Lung (tissue), 12 donors: ENCODE results near the gene POLR2L. TPM values are rescaled to one million over a fixed set of nuclear protein-coding genes. Genes with fewer than 3 reads are reported as not detected.

Source experiments
- ATAC-seq: fragments of 200-7000 bp; cut with Tn5 transposase; one replicate; pipeline ENCODE4 v1.9.1; 2020; ENCODE audit warnings: moderate number of reproducible peaks; ENCODE audit not compliant: insufficient read depth, low FRiP score
- DNase-seq, 3 donors: peaks; one replicate each; pipeline ENCODE4 v3.0.0-alpha.2; 2013 to 2017
- H3K27ac ChIP-seq, 2 donors: one replicate each; pipeline ENCODE4 v1.5.1; 2013; ENCODE audit warnings: mild to moderate bottlenecking in 2 of 2, moderate library complexity in 2 of 2, control low read depth in 1 of 2, inconsistent platforms in 1 of 2, low read depth in 1 of 2, low read length in 1 of 2
- H3K27me3 ChIP-seq, 3 donors: one replicate each; pipeline ENCODE4 v1.5.1; 2013; ENCODE audit warnings: low read length in 2 of 3; ENCODE audit not compliant: control insufficient read depth in 3 of 3, insufficient read depth in 3 of 3
- H3K36me3 ChIP-seq, 4 donors: one replicate each; pipeline ENCODE4 v1.5.1; 2013; ENCODE audit warnings: low read length in 4 of 4, mild to moderate bottlenecking in 1 of 4, moderate library complexity in 1 of 4; ENCODE audit not compliant: control insufficient read depth in 4 of 4, insufficient read depth in 4 of 4
- H3K4me1 ChIP-seq, 5 donors: one replicate each; pipeline ENCODE4 v1.5.1; 2013; ENCODE audit warnings: low read length in 5 of 5, mild to moderate bottlenecking in 2 of 5, moderate library complexity in 1 of 5; ENCODE audit not compliant: control insufficient read depth in 5 of 5, insufficient read depth in 5 of 5
- H3K4me3 ChIP-seq: one replicate; pipeline ENCODE4 v1.5.1; 2013; ENCODE audit warnings: mild to moderate bottlenecking, control low read depth, moderate library complexity
- H3K9ac ChIP-seq, 2 donors: one replicate each; pipeline ENCODE4 v1.5.1; 2013; ENCODE audit warnings: low read length in 2 of 2, control low read depth in 1 of 2; ENCODE audit not compliant: insufficient read depth in 1 of 2
- H3K9me3 ChIP-seq, 4 donors: one replicate each; pipeline ENCODE4 v1.5.1; 2013; ENCODE audit warnings: low read length in 3 of 4, mild to moderate bottlenecking in 1 of 4, moderate library complexity in 1 of 4; ENCODE audit not compliant: control insufficient read depth in 4 of 4, insufficient read depth in 3 of 4
- CTCF ChIP-seq: IDR thresholded peaks from 2 replicates; pipeline ENCODE4 v1.5.1; 2012; ENCODE audit warnings: mild to moderate bottlenecking; ENCODE audit errors: control extremely low read depth, extremely low read depth
- WGBS, 2 donors: extraction: QIAGEN DNeasy Blood & Tissue Kit; methylation state at CpG; one replicate each; pipeline ENCODE4 v1.1.7; 2013; 5-methylcytosine and 5-hydroxymethylcytosine counted together
- polyA plus RNA-seq, 2 donors: library from polyadenylated mRNA; stranded (reverse); fragments of 200-250 nt; gene quantifications; one replicate each; pipeline ENCODE4 v1.2.1, GENCODE V29; 2013
- total RNA-seq, 2 donors: library from RNA; depleted of rRNA in 1 of 2; stranded (reverse); fragments of >200 nt in 1 of 2; gene quantifications; one replicate each; pipeline ENCODE4 v1.2.1, GENCODE V29; 2014 to 2021
- donor health status: control.
- donor health status: control.
- donor health status: Bipolar disorder and iron deficiency.
- donor health status: healthy.
- donor health status: DM: yes; HTN: yes; CAD: no.

The POLR2L gene
- total and polyA plus RNA-seq, 4 donors, result 144 to 183 (median 167) TPM

- no peak for TF ChIP-seq CTCF
- peaks cover 0 to 52% (median 1%) of the 10 kb centered on the region in 4 donors for H3K36me3 ChIP-seq
- no peak for DNase-seq
- no peaks in the 10 kb centered on the region for H3K9me3 ChIP-seq
- H3K9ac ChIP-seq, result no peak overlapping the region
- ATAC-seq, result no peak
- WGBS, 2 donors, result 87 to 92% methylated on average over 11 to 12 of the region's 12 CpGs
- H3K4me3 ChIP-seq, result no peak overlapping the region
- no peaks in the 10 kb centered on the region for H3K27me3 ChIP-seq
- no peak overlapping the region for H3K27ac ChIP-seq
- H3K4me1 ChIP-seq, result peaks cover 0 to 37% (median 12%) of the 10 kb centered on the region in 5 donors
Measured at GRCh38 chr11:862696-863022, 20.3 kb upstream of the POLR2L start.

- 70 to 76% methylated on average over 20 of the region's 20 CpGs for WGBS, 2 donors
- DNase-seq, result peak in 2 of 3 donors; percentile 50 to 51
- no peak for ATAC-seq
- no peak for TF ChIP-seq CTCF
- Histone ChIP-seq H3K9ac (no peak overlapping the region), H3K4me3 (no peak overlapping the region), H3K27me3 (no peaks in the 10 kb centered on the region), H3K36me3 (peaks cover 0 to 52% (median 1%) of the 10 kb centered on the region in 4 donors), H3K9me3 (no peaks in the 10 kb centered on the region), H3K27ac (no peak overlapping the region), H3K4me1 (peaks cover 0 to 37% (median 12%) of the 10 kb centered on the region in 5 donors)
Measured at GRCh38 chr11:862081-862661, 19.8 kb upstream of the POLR2L start.

GRCh38 chr11:861105-861479, 18.8 kb upstream of the POLR2L start:
- Histone ChIP-seq H3K4me1 (peaks cover 0 to 37% (median 12%) of the 10 kb centered on the region in 5 donors), H3K9ac (no peak overlapping the region), H3K27ac (no peak overlapping the region), H3K27me3 (no peaks in the 10 kb centered on the region), H3K36me3 (peaks cover 0 to 42% (median 0%) of the 10 kb centered on the region in 4 donors), H3K9me3 (no peaks in the 10 kb centered on the region), H3K4me3 (no peak overlapping the region)
- no peak for ATAC-seq
- no peak for DNase-seq
- WGBS, 2 donors, result 91 to 93% methylated on average over 14 of the region's 14 CpGs
- no peak for TF ChIP-seq CTCF
